Natural killer cell treated with Interleukin-12 subunit alpha and Interleukin-12 subunit beta and Interleukin-15 and Interleukin-18, amount 100 ng/mL, for 72 hours (primary cell): ENCODE results near the gene EPHB3. TPM values are rescaled to one million over a fixed set of nuclear protein-coding genes. Genes with fewer than 3 reads are reported as not detected.

ENCODE experiments used
- ATAC-seq, 2 donors: fragments of 150-1000 bp; cut with Tn5 transposase in 1 of 2; sonication (Bioruptor Pico), chemical (Tn5 transposase) in 1 of 2; 2 replicates each; pipeline ENCODE4 v1.10.0; 2021
- DNase-seq: peaks from one replicate; pipeline ENCODE4 v3.0.0; 2022; ENCODE audit warnings: low spot score
- H3K27ac Mint-ChIP-seq, 2 donors: 1 replicate in 1 of 2; 2 replicates in 1 of 2; pipeline ENCODE4 v1.8.0; 2022; ENCODE audit warnings: mixed read lengths in 2 of 2, mild to moderate bottlenecking in 1 of 2, moderate library complexity in 1 of 2
- H3K27me3 Mint-ChIP-seq, 2 donors: 1 replicate in 1 of 2; 2 replicates in 1 of 2; pipeline ENCODE4 v1.8.0; 2022; ENCODE audit warnings: mixed read lengths in 2 of 2
- H3K36me3 Mint-ChIP-seq: one replicate; pipeline ENCODE4 v1.8.0; 2022; ENCODE audit warnings: mixed read lengths
- H3K4me1 Mint-ChIP-seq, 2 donors: 1 replicate in 1 of 2; 2 replicates in 1 of 2; pipeline ENCODE4 v1.8.0; 2022; ENCODE audit warnings: low read depth in 2 of 2, mixed read lengths in 2 of 2, mild to moderate bottlenecking in 1 of 2
- H3K4me3 Mint-ChIP-seq: one replicate; pipeline ENCODE4 v1.8.0; 2022; ENCODE audit warnings: mixed read lengths
- H3K9me3 Mint-ChIP-seq: 2 replicates; pipeline ENCODE4 v1.8.0; 2022; ENCODE audit warnings: mixed read lengths
- total RNA-seq, 2 donors: library from RNA; stranded (reverse); gene quantifications; one replicate each; pipeline ENCODE4 v1.2.3, GENCODE V29; 2022

The EPHB3 gene
- total RNA-seq, 2 donors from 2014 or later: not detected

- H3K27me3 Mint-ChIP-seq: peaks cover 33 to 35% of the 10 kb centered on the region in 2 donors
- no peaks in the 10 kb centered on the region for H3K9me3 Mint-ChIP-seq
- H3K27ac Mint-ChIP-seq: no peak overlapping the region
- no peak overlapping the region for H3K4me3 Mint-ChIP-seq
- ATAC-seq (no peak), DNase-seq (no peak)
- peaks cover 11 to 21% of the 10 kb centered on the region in 2 donors for H3K4me1 Mint-ChIP-seq
- no peaks in the 10 kb centered on the region for H3K36me3 Mint-ChIP-seq
Measured at GRCh38 chr3:184563941-184564684, 2.5 kb downstream of the EPHB3 start.

GRCh38 chr3:184564685-184565385 lies 3.2 kb downstream of the EPHB3 start:
- DNase-seq: peak; percentile 53

GRCh38 chr3:184565421-184566211 lies 4.0 kb downstream of the EPHB3 start:
- Mint-ChIP-seq H3K9me3 (no peaks in the 10 kb centered on the region), H3K4me1 (peaks cover 7 to 18% of the 10 kb centered on the region in 2 donors)

More at GRCh38 chr3:184564685-184565385, 3.2 kb downstream of the EPHB3 start:
- H3K4me1 Mint-ChIP-seq: peaks cover 11 to 21% of the 10 kb centered on the region in 2 donors
- H3K9me3 Mint-ChIP-seq: no peaks in the 10 kb centered on the region
- no peak for ATAC-seq
- no peaks in the 10 kb centered on the region for H3K36me3 Mint-ChIP-seq
- no peak overlapping the region for H3K4me3 Mint-ChIP-seq
- H3K27me3 Mint-ChIP-seq: peaks cover 31 to 35% of the 10 kb centered on the region in 2 donors
- H3K27ac Mint-ChIP-seq: no peak overlapping the region

GRCh38 chr3:184566441-184567414 lies 5.1 kb downstream of the EPHB3 start:
- peaks cover 29 to 31% of the 10 kb centered on the region in 2 donors for H3K27me3 Mint-ChIP-seq
- ATAC-seq: no peak
- no peaks in the 10 kb centered on the region for H3K9me3 Mint-ChIP-seq
- no peak overlapping the region for H3K27ac Mint-ChIP-seq
- peak; percentile 54 for DNase-seq
- no peak overlapping the region for H3K4me3 Mint-ChIP-seq
- H3K36me3 Mint-ChIP-seq: no peaks in the 10 kb centered on the region
- H3K4me1 Mint-ChIP-seq: peaks cover 0 to 9% of the 10 kb centered on the region in 2 donors

More at GRCh38 chr3:184565421-184566211, 4.0 kb downstream of the EPHB3 start:
- ATAC-seq: no peak
- no peak overlapping the region for H3K4me3 Mint-ChIP-seq
- H3K27me3 Mint-ChIP-seq: peaks cover 28 to 31% of the 10 kb centered on the region in 2 donors
- H3K36me3 Mint-ChIP-seq: no peaks in the 10 kb centered on the region
- DNase-seq: peak; percentile 31
- H3K27ac Mint-ChIP-seq: no peak overlapping the region

- H3K9me3 Mint-ChIP-seq: no peaks in the 10 kb centered on the region
- H3K4me3 Mint-ChIP-seq: peak overlapping the region; percentile 32
- H3K4me1 Mint-ChIP-seq: peaks cover 0 to 9% of the 10 kb centered on the region in 2 donors
- ATAC-seq (no peak), DNase-seq (peak; percentile 53)
- H3K27me3 Mint-ChIP-seq: peaks cover 29 to 36% of the 10 kb centered on the region in 2 donors
- no peak overlapping the region for H3K27ac Mint-ChIP-seq
- H3K36me3 Mint-ChIP-seq: no peaks in the 10 kb centered on the region
Measured at GRCh38 chr3:184567946-184568559, 6.5 kb downstream of the EPHB3 start.

- no peak for ATAC-seq
- H3K4me3 Mint-ChIP-seq: peak overlapping the region; percentile 32
Measured at GRCh38 chr3:184568560-184568923, 7.0 kb downstream of the EPHB3 start.

GRCh38 chr3:184568924-184569829 lies 7.6 kb downstream of the EPHB3 start:
- peak overlapping the region; percentile 50 for H3K4me3 Mint-ChIP-seq
- ATAC-seq (peak in 1 of 2 donors; percentile 50), DNase-seq (peak; percentile 55)
- peaks cover 23 to 28% of the 10 kb centered on the region in 2 donors for H3K27me3 Mint-ChIP-seq
- H3K9me3 Mint-ChIP-seq: no peaks in the 10 kb centered on the region
- peaks cover 0 to 9% of the 10 kb centered on the region in 2 donors for H3K4me1 Mint-ChIP-seq
- no peaks in the 10 kb centered on the region for H3K36me3 Mint-ChIP-seq
- no peak overlapping the region for H3K27ac Mint-ChIP-seq

More at GRCh38 chr3:184568560-184568923, 7.0 kb downstream of the EPHB3 start:
- DNase-seq: peak; percentile 15
- peaks cover 24 to 31% of the 10 kb centered on the region in 2 donors for H3K27me3 Mint-ChIP-seq
- H3K9me3 Mint-ChIP-seq: no peaks in the 10 kb centered on the region
- H3K27ac Mint-ChIP-seq: no peak overlapping the region
- H3K36me3 Mint-ChIP-seq: no peaks in the 10 kb centered on the region
- H3K4me1 Mint-ChIP-seq: peaks cover 0 to 9% of the 10 kb centered on the region in 2 donors

GRCh38 chr3:184570035-184570434 lies 8.4 kb downstream of the EPHB3 start:
- Mint-ChIP-seq H3K4me3 (no peak overlapping the region), H3K36me3 (no peaks in the 10 kb centered on the region), H3K4me1 (peaks cover 0 to 9% of the 10 kb centered on the region in 2 donors), H3K9me3 (no peaks in the 10 kb centered on the region), H3K27me3 (peaks cover 18 to 23% of the 10 kb centered on the region in 2 donors), H3K27ac (no peak overlapping the region)
- no peak for DNase-seq
- ATAC-seq: no peak

GRCh38 chr3:184570489-184570888 lies 8.9 kb downstream of the EPHB3 start:
- no peak for ATAC-seq
- Mint-ChIP-seq H3K27ac (no peak overlapping the region), H3K9me3 (no peaks in the 10 kb centered on the region), H3K4me1 (peaks cover 0 to 5% of the 10 kb centered on the region in 2 donors), H3K27me3 (peaks cover 14 to 23% of the 10 kb centered on the region in 2 donors), H3K36me3 (no peaks in the 10 kb centered on the region), H3K4me3 (no peak overlapping the region)
- DNase-seq: no peak

GRCh38 chr3:184571750-184572377 lies 10.3 kb downstream of the EPHB3 start:
- no peaks in the 10 kb centered on the region for H3K9me3 Mint-ChIP-seq
- no peak overlapping the region for H3K4me3 Mint-ChIP-seq
- no peaks in the 10 kb centered on the region for H3K36me3 Mint-ChIP-seq
- no peak overlapping the region for H3K27ac Mint-ChIP-seq
- peaks cover 0 to 5% of the 10 kb centered on the region in 2 donors for H3K4me1 Mint-ChIP-seq
- H3K27me3 Mint-ChIP-seq: peaks cover 7 to 23% of the 10 kb centered on the region in 2 donors
- ATAC-seq (no peak), DNase-seq (no peak)

GRCh38 chr3:184572633-184573270 lies 11.2 kb downstream of the EPHB3 start:
- DNase-seq (no peak), ATAC-seq (no peak)
- H3K27me3 Mint-ChIP-seq: peaks cover 7 to 18% of the 10 kb centered on the region in 2 donors
- no peaks in the 10 kb centered on the region for H3K36me3 Mint-ChIP-seq
- H3K9me3 Mint-ChIP-seq: no peaks in the 10 kb centered on the region
- peaks cover 0 to 5% of the 10 kb centered on the region in 2 donors for H3K4me1 Mint-ChIP-seq
- no peak overlapping the region for H3K4me3 Mint-ChIP-seq
- H3K27ac Mint-ChIP-seq: no peak overlapping the region
